A549 (cell line): Measurements from ENCODE around the gene PARVB. TPM values are rescaled to one million over a fixed set of nuclear protein-coding genes. Genes with fewer than 3 reads are reported as not detected.

Experiments
- ATAC-seq, 2 experiments: fragments of 200-7000 bp in 1 of 2; fragments of >200 bp in 1 of 2; cut with Nextera tagmentation in 1 of 2; cut with Tn5 transposase in 1 of 2; 3 replicates each; pipeline versions ENCODE4 v1.8.0 to v1.9.1; 2018 to 2020; ENCODE audit warnings: mild to moderate bottlenecking in 1 of 2, moderate library complexity in 1 of 2
- CTCF ChIA-PET: fragments of 300-600 bp; sonication (Branson Sonifier 250); formaldehyde crosslinking; extraction: SDS; loops from one replicate; lab custom pipeline; 2021; ENCODE audit warnings: antibody characterized with exemption, inconsistent platforms; lab: Yijun Ruan, JAX
- POLR2A ChIA-PET: fragments of 350-600 bp; formaldehyde crosslinking; extraction: SDS; loops from one replicate; lab custom pipeline; 2021; ENCODE audit warnings: antibody characterized with exemption, inconsistent platforms; lab: Yijun Ruan, JAX
- DNase-seq, 2 experiments: peaks; one replicate each; pipeline versions ENCODE4 v3.0.0 to v3.0.0-alpha.2; 2011 to 2016; ENCODE audit warnings: low read depth in 1 of 2, low spot score in 1 of 2
- FAIRE-seq: peaks from 2 replicates; lab custom pipeline; 2011; peaks lifted over from hg19 to GRCh38; lab: Jason Lieb, UNC
- H3K27ac ChIP-seq, 2 experiments: fragments of >200 bp; sonication (Bioruptor Twin); formaldehyde crosslinking; 3 replicates each; pipeline ENCODE4 v1.5.1; 2016 to 2017
- H3K4me1 ChIP-seq: fragments of >200 bp; sonication (Bioruptor Twin); formaldehyde crosslinking; 3 replicates; pipeline ENCODE4 v1.6.1; 2016
- H3K4me2 ChIP-seq: fragments of >200 bp; sonication (Bioruptor Twin); formaldehyde crosslinking; 3 replicates; pipeline ENCODE4 v1.6.1; 2016
- H3K4me3 ChIP-seq: fragments of >200 bp; sonication (Bioruptor Twin); formaldehyde crosslinking; 3 replicates; pipeline ENCODE4 v1.5.1; 2016
- H3K9me3 ChIP-seq: fragments of >200 bp; sonication (Bioruptor Twin); formaldehyde crosslinking; 3 replicates; pipeline ENCODE4 v1.6.1; 2016
- BCL3 ChIP-seq: fragments of >200 bp; sonication (Bioruptor Twin); formaldehyde crosslinking; IDR thresholded peaks from 3 replicates; pipeline ENCODE4 v1.6.1; 2016
- BHLHE40 ChIP-seq: IDR thresholded peaks from 2 replicates; pipeline ENCODE4 v1.6.1; 2012; ENCODE audit warnings: low read depth, low read length, inconsistent platforms
- CBX8 ChIP-seq: fragments of 200-600 bp; sonication (generic); IDR thresholded peaks from 2 replicates; pipeline ENCODE4 v1.6.1; 2016
- CEBPB ChIP-seq, 2 experiments: fragments of >200 bp in 1 of 2; sonication (Bioruptor Twin) in 1 of 2; formaldehyde crosslinking in 1 of 2; IDR thresholded peaks; 2 replicates each; pipeline ENCODE4 v1.6.1; 2012 to 2016
- CHD2 ChIP-seq: fragments of 150-350 bp; IDR thresholded peaks from 2 replicates; pipeline ENCODE4 v1.6.1; 2014; ENCODE audit warnings: low read length; ENCODE audit not compliant: partially characterized antibody
- CTCF ChIP-seq: fragments of >200 bp; sonication (Bioruptor Twin); formaldehyde crosslinking; IDR thresholded peaks from 3 replicates; pipeline ENCODE4 v1.5.1; 2016
- FOSB ChIP-seq: fragments of 250-450 bp; sonication (Bioruptor Pico); IDR thresholded peaks from 2 replicates; pipeline ENCODE4 v1.5.0; 2020; ENCODE audit warnings: mild to moderate bottlenecking, moderate library complexity
- FOXS1 ChIP-seq: fragments of 250-450 bp; sonication (Bioruptor Pico); IDR thresholded peaks from 2 replicates; pipeline ENCODE4 v1.5.0; 2020; ENCODE audit warnings: mild to moderate bottlenecking, moderate library complexity
- GATA3 ChIP-seq: IDR thresholded peaks from 2 replicates; pipeline ENCODE4 v1.6.1; 2012; ENCODE audit warnings: borderline replicate concordance
- HDAC2 ChIP-seq: fragments of 200-600 bp; sonication (generic); IDR thresholded peaks from 2 replicates; pipeline ENCODE4 v1.6.1; 2016
- HEYL ChIP-seq: fragments of 250-450 bp; sonication (Bioruptor Pico); IDR thresholded peaks from 2 replicates; pipeline ENCODE4 v1.8.0; 2021; ENCODE audit warnings: mild to moderate bottlenecking, moderate library complexity
- HMGXB4 ChIP-seq: fragments of 250-450 bp; sonication (Bioruptor Pico); IDR thresholded peaks from 2 replicates; pipeline ENCODE4 v1.5.0; 2021; ENCODE audit warnings: mild to moderate bottlenecking, moderate library complexity, borderline replicate concordance
- HOXB13 ChIP-seq: fragments of 250-450 bp; sonication (Bioruptor Pico); IDR thresholded peaks from 2 replicates; pipeline ENCODE4 v1.5.0; 2020; ENCODE audit warnings: low read depth, mild to moderate bottlenecking, moderate library complexity
- KDM1A ChIP-seq: fragments of 200-600 bp; sonication (generic); IDR thresholded peaks from 2 replicates; pipeline ENCODE4 v1.6.1; 2016; ENCODE audit warnings: low read depth, mild to moderate bottlenecking
- MAZ ChIP-seq: fragments of 150-350 bp; IDR thresholded peaks from 2 replicates; pipeline ENCODE4 v1.6.1; 2014; ENCODE audit warnings: antibody characterized with exemption, low read depth, low read length, borderline replicate concordance
- MYC ChIP-seq: IDR thresholded peaks from 2 replicates; pipeline ENCODE4 v1.6.1; 2012; ENCODE audit warnings: mild to moderate bottlenecking, inconsistent platforms, low read length, improper control_type of control experiment, borderline replicate concordance
- NFE2L2 ChIP-seq: fragments of 150-350 bp; conservative IDR thresholded peaks from 2 replicates; pipeline ENCODE4 v1.6.1; 2014; ENCODE audit warnings: low read length
- POLR2A ChIP-seq: IDR thresholded peaks from 2 replicates; pipeline ENCODE4 v1.6.1; 2012; ENCODE audit warnings: mild to moderate bottlenecking, low read length
- POLR2AphosphoS2 ChIP-seq: conservative IDR thresholded peaks from 2 replicates; pipeline ENCODE4 v1.6.1; 2012; ENCODE audit warnings: low read length, improper control_type of control experiment, inconsistent platforms
- RCOR1 ChIP-seq: fragments of 150-350 bp; IDR thresholded peaks from 2 replicates; pipeline ENCODE4 v1.6.1; 2014; ENCODE audit warnings: antibody characterized with exemption, low read length, low read depth
- REST ChIP-seq: fragments of 200-600 bp; sonication (generic); IDR thresholded peaks from 2 replicates; pipeline ENCODE4 v1.6.1; 2016; ENCODE audit warnings: antibody characterized with exemption, mild to moderate bottlenecking, moderate library complexity
- RFX5 ChIP-seq: fragments of 450-650 bp; IDR thresholded peaks from 2 replicates; pipeline ENCODE4 v1.7.1; 2014; ENCODE audit warnings: antibody characterized with exemption, mild to moderate bottlenecking, moderate library complexity
- SREBF2 ChIP-seq: fragments of 450-650 bp; IDR thresholded peaks from 2 replicates; pipeline ENCODE4 v1.6.1; 2014; ENCODE audit warnings: mild to moderate bottlenecking, moderate library complexity
- TFCP2L1 ChIP-seq: fragments of 250-450 bp; sonication (Bioruptor Pico); IDR thresholded peaks from 2 replicates; pipeline ENCODE4 v1.5.0; 2021; ENCODE audit warnings: mild to moderate bottlenecking
- USF2 ChIP-seq: fragments of 450-650 bp; IDR thresholded peaks from 2 replicates; pipeline ENCODE4 v1.6.1; 2014; ENCODE audit warnings: antibody characterized with exemption
- ZFP36 ChIP-seq: fragments of 450-650 bp; IDR thresholded peaks from 2 replicates; pipeline ENCODE4 v1.6.1; 2014; ENCODE audit warnings: borderline replicate concordance; ENCODE audit not compliant: partially characterized antibody
- WGBS: methylation state at CpG from one replicate; pipeline ENCODE4 v1.1.6; 2017; ENCODE audit errors: missing lambda C conversion rate; 5-methylcytosine and 5-hydroxymethylcytosine counted together
- polyA plus RNA-seq, 4 experiments: library from polyadenylated mRNA; depleted of rRNA in 3 of 4; stranded (reverse); fragments of >200 nt; fragmentation: RNase III in 1 of 4; extraction: RNeasy Plus Mini Kit Qiagen cat#74134 plus additional on column Dnase treatment in 1 of 4; gene quantifications; 2 replicates in 3 of 4; 3 replicates in 1 of 4; pipeline ENCODE4 v1.2.3, GENCODE V29; 2011 to 2017

The PARVB gene
- polyA plus RNA-seq, 2 of the 4 experiments (the other 2 are of a cell fraction) = 28.3 to 33.5 TPM

- no peak for TF ChIP-seq FOXS1
- TF ChIP-seq FOSB (CRISPR knock-in tag) = no peak
- TF ChIP-seq NFE2L2 = no peak
- TF ChIP-seq HMGXB4 (CRISPR knock-in tag) = no peak
- TF ChIP-seq ZFP36 = no peak
- TF ChIP-seq MYC = no peak
- TF ChIP-seq HDAC2 = no peak
- TF ChIP-seq CBX8 = no peak
- no peak for TF ChIP-seq CEBPB (IDR thresholded peaks at IDR 0.05)
- no peak for TF ChIP-seq POLR2AphosphoS2
- TF ChIP-seq BCL3 = no peak
- TF ChIP-seq KDM1A = no peak
- Histone ChIP-seq H3K4me2 (no peak overlapping the region), H3K9me3 (no peaks in the 10 kb centered on the region), H3K27ac (no peak overlapping the region), H3K4me1 (no peaks in the 10 kb centered on the region), H3K4me3 (no peak overlapping the region)
- ChIA-PET POLR2A (no interaction called here), CTCF (interaction anchor here (0.8 to 7.9 kb wide), 45 partner anchors 9 to 690 kb away, joined by 3 to 166 read pairs (median 5); partner anchors contain the start of gene PARVB)
- no peak for FAIRE-seq
- WGBS = 96% methylated on average over 9 of the region's 11 CpGs
- no peak for ATAC-seq
- no peak for DNase-seq
These were observed 30.1 kb upstream of the PARVB start for GRCh38 chr22:43994006-43994405.

- no peak for TF ChIP-seq HEYL (CRISPR knock-in tag)
- no peak for TF ChIP-seq USF2
- no peak for TF ChIP-seq TFCP2L1 (CRISPR knock-in tag)
- no peak for TF ChIP-seq GATA3
- no peak for TF ChIP-seq RFX5
These were observed 29.7 kb upstream of the PARVB start for GRCh38 chr22:43994416-43994815.

GRCh38 chr22:43995057-43995685, 28.9 kb upstream of the PARVB start:
- Histone ChIP-seq H3K4me3 (no peak overlapping the region), H3K4me2 (no peak overlapping the region), H3K9me3 (no peaks in the 10 kb centered on the region), H3K27ac (no peak overlapping the region), H3K4me1 (no peaks in the 10 kb centered on the region)
- WGBS = 86% methylated on average over 10 of the region's 15 CpGs
- ATAC-seq (no peak), FAIRE-seq (no peak), DNase-seq (no peak)
- CTCF ChIA-PET = interaction anchor here (1.3 to 7.9 kb wide), 4 partner anchors 10 to 630 kb away, joined by 4 to 166 read pairs (median 76); no protein-coding TSS in a partner anchor
- POLR2A ChIA-PET = no interaction called here
- TF ChIP-seq CHD2 (no peak), BHLHE40 (no peak), SREBF2 (no peak), CTCF (no peak), HOXB13 (CRISPR knock-in tag) (no peak), RCOR1 (no peak), TFCP2L1 (CRISPR knock-in tag) (no peak), HDAC2 (no peak), KDM1A (no peak), MAZ (no peak), REST (no peak), POLR2A (no peak)

More at GRCh38 chr22:43994416-43994815, 29.7 kb upstream of the PARVB start:
- FAIRE-seq (no peak), ATAC-seq (no peak), DNase-seq (no peak)
- 84% methylated on average over 9 of the region's 9 CpGs for WGBS
- Histone ChIP-seq H3K4me2 (no peak overlapping the region), H3K9me3 (no peaks in the 10 kb centered on the region), H3K4me1 (no peaks in the 10 kb centered on the region), H3K27ac (no peak overlapping the region), H3K4me3 (no peak overlapping the region)
- ChIA-PET POLR2A (no interaction called here), CTCF (interaction anchor here (1.2 to 7.9 kb wide), 14 partner anchors 10 to 689 kb away, joined by 3 to 166 read pairs (median 11); no protein-coding TSS in a partner anchor)
